Stimulated activated effector memory CD8-positive, alpha-beta T cell treated with anti-CD3 and anti-CD28 coated beads, Interleukin-12 subunit alpha, Interleukin-12 subunit beta, amount 100 ng/mL, for 72 hours (primary cell): Measurements from ENCODE around the gene IQCN.

ENCODE experiments used
- ATAC-seq: fragments of 150-1000 bp; cut with Tn5 transposase; 2 replicates; pipeline ENCODE4 v1.10.0; 2021
- DNase-seq, 2 donors: peaks; one replicate each; pipeline ENCODE4 v3.0.0; 2021 to 2022; ENCODE audit warnings: low spot score in 2 of 2
- H3K27ac Mint-ChIP-seq: one replicate; pipeline ENCODE4 v1.8.0; 2022; ENCODE audit warnings: mild to moderate bottlenecking, mixed read lengths
- H3K36me3 Mint-ChIP-seq: one replicate; pipeline ENCODE4 v1.8.0; 2022; ENCODE audit warnings: mild to moderate bottlenecking, mixed read lengths
- H3K4me1 Mint-ChIP-seq: one replicate; pipeline ENCODE4 v1.8.0; 2022; ENCODE audit warnings: mixed read lengths
- H3K4me3 Mint-ChIP-seq: one replicate; pipeline ENCODE4 v1.8.0; 2022; ENCODE audit warnings: mild to moderate bottlenecking, mixed read lengths
- H3K9me3 Mint-ChIP-seq: one replicate; pipeline ENCODE4 v1.8.0; 2022; ENCODE audit warnings: mixed read lengths

IQCN gene

DNA sequence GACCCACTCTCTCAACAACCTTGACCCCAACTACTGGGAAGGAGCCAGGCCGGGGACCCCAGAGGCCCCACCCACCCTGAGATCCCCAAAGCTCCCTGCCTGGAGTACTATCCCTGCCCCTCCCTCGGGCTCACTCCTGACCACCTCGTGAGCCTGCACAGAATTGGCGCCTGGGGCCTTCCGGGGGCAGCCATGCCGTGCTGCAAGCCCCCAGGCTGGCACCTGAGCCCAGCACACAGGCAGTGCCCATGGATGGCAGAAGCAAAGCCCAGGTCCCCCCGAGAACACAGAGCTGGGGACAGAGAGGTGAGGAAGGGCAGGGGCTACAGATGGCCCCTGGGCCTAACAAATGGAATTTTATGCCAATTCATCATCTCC is 34.7 kb upstream of the IQCN start:
- DNase-seq, result no peak
- no peaks in the 10 kb centered on the region for H3K9me3 Mint-ChIP-seq
- H3K4me3 Mint-ChIP-seq, result no peak overlapping the region
- H3K4me1 Mint-ChIP-seq, result peaks cover 45% of the 10 kb centered on the region
- H3K27ac Mint-ChIP-seq, result peak overlapping the region; percentile 61
- no peak for ATAC-seq
- H3K36me3 Mint-ChIP-seq, result peaks cover 89% of the 10 kb centered on the region

DNA sequence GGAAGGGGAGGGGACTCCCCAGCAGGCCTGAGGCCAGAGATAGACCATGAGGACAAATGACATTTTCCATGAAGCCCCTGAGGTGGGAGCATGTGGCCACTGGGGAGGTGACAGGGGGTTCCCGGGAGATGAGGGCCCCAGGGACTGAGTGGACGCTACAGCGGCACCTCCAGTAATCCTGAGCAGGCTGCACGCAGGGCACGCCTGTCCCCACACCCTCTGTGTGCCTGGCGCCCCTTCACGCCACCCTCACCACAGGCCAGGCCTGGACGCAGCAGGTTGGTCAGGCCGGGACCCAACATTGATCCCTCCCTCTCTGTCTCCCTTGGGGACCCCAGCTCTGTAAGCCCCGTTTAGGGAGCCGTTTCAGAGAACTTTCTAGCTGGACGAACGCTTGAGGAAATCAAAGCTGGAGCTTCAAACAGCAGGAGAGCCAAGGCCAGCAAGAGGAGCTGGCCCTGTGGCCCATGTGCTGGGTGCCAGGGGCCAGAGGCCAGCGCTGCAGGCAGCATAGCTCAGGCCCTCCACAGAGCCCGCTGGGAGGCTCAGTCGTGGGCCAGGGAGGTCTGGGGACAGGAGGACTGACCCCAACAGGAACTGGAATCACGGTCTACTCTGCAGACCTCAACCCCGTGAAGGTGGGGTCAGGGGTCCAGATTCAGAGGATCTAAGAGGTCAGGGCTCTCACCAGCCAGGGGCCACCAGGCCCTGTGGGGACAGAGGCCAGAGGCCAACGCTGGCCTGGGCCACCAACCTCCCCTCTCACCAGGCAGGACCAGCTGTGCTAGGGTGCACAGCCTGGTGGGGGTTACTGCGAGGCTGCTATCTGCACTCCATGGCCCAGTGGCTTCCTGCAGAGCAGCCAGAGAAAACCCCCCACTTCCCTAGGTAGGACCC is 34.0 kb upstream of the IQCN start:
- Mint-ChIP-seq H3K4me3 (no peak overlapping the region), H3K4me1 (peaks cover 51% of the 10 kb centered on the region), H3K27ac (peak overlapping the region; percentile 97), H3K9me3 (no peaks in the 10 kb centered on the region), H3K36me3 (peaks cover 89% of the 10 kb centered on the region)
- ATAC-seq (no peak), DNase-seq (no peak)

DNA sequence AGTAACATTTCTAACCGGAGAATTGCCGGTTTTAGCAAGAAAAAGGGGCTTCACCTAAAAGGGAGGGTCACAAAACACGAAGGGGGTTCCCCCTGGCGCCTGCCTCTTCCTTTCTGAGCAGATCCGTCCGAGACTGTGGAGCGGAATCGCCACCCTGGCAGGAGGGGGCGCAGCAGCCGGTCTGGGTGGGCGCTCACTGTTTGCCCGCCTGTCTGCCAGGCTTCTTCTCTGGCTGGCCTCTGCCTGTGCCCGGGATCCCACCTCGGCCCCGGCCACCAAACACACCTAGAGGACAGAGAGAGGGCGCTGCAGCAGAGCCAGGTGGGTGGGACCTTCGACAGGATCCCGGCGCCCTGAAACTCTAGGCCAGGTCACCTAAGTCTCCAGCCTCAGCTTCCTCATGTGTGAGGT is 33.0 kb upstream of the IQCN start:
- peak overlapping the region; percentile 97 for H3K27ac Mint-ChIP-seq
- peaks cover 54% of the 10 kb centered on the region for H3K4me1 Mint-ChIP-seq
- no peaks in the 10 kb centered on the region for H3K9me3 Mint-ChIP-seq
- H3K36me3 Mint-ChIP-seq, result peaks cover 84% of the 10 kb centered on the region
- H3K4me3 Mint-ChIP-seq, result peak overlapping the region; percentile 96
- ATAC-seq (no peak), DNase-seq (no peak)

DNA sequence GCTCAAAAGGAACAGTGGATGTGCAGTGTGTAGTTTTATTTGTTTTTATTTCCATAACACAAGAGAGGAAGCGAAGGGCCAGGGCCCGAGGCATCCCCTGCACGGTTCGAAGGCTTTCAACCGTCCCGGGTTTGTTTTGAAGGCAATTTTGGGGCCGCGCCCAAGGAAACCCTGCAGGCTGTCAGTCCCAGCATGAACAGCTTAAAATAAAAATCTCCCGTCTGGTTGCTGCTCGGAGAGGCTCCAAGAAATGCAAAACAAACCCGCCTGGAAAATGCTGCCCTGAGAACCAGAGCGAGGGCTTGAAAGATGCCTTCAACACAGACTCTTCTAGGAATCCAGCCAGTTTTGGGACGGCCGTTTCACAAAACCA is 32.6 kb upstream of the IQCN start:
- peak overlapping the region; percentile 97 for H3K27ac Mint-ChIP-seq
- peaks cover 54% of the 10 kb centered on the region for H3K4me1 Mint-ChIP-seq
- H3K4me3 Mint-ChIP-seq, result peak overlapping the region; percentile 96
- peaks cover 80% of the 10 kb centered on the region for H3K36me3 Mint-ChIP-seq
- ATAC-seq, result no peak
- no peak for DNase-seq
- H3K9me3 Mint-ChIP-seq, result no peaks in the 10 kb centered on the region

DNA sequence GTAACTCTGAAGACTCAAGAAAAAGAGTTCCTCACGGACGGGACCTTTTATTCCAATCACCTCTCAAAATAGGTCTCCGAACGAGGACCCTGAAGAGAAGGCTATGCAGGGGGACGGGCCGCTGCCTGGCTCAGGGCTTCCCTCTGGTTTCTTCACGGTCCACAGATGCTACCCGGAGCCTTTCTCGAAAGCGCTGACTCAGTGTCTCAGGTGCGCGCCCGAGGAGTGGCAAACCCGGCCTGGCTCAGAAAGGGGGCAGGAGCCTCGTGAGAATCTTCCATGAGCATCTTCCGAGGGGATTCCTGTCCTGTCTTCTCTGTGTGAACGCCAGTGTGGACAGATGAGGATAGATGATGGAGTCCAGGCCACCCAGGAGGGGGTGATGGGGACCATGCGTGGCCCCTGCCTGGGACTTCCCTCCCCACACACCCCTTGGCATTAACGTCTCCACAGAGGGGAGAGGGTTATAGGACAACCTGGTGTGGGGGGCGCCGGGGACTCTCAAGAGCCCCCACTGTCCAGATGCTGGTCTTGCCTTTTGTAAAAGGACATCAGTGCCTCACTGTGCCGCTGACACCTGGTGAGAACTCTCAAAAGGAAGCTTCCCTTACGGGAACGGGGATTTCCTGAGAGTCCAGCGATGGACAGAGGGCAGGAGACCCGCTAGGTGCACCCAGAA is 32.1 kb upstream of the IQCN start:
- no peaks in the 10 kb centered on the region for H3K9me3 Mint-ChIP-seq
- peaks cover 59% of the 10 kb centered on the region for H3K4me1 Mint-ChIP-seq
- ATAC-seq (no peak), DNase-seq (no peak)
- H3K4me3 Mint-ChIP-seq, result peak overlapping the region; percentile 96
- peaks cover 75% of the 10 kb centered on the region for H3K36me3 Mint-ChIP-seq
- peak overlapping the region; percentile 97 for H3K27ac Mint-ChIP-seq

DNA sequence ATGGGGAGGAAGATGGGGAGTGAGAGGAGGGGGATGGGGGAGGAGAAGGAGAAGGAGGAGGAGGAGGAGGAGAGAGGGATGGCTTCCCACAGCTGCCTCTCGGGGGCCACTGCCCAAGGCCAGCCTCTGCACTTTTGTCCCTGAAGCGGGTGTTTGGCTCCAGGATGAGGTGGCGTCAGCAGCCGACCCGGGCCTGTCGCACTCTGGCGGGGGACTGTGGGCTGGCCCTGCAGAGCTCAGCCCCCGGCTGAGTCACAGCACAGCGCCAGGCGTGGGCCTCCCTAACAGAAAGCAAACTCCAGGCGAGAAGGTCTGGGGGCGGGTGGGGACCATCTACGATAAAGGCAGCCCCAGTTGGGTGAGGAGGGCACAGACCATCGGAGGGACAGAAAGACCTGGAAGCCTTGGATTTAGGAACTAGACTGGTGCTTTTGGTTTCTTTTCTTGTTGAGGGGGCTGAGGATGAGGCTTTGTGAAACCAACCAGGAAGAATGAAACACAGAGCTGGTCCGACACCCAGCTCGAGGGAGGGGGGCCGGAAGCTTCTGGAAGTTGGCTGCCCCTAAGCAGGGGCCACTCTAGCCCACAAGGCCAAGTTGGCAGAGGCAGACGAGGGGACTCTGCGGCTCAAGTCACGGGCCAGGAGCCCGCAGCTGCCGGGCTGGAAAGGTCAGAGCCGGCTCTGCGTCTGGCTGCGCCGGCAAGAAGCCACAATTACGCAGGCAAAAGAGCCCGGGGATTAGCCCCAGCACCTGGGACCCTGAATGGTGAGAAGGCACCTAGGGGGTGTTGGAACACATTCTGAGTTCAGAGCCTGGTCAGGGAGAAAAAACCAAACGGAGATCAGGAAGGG is 30.4 kb upstream of the IQCN start:
- peak overlapping the region; percentile 96 for H3K4me3 Mint-ChIP-seq
- H3K9me3 Mint-ChIP-seq, result no peaks in the 10 kb centered on the region
- H3K36me3 Mint-ChIP-seq, result peaks cover 58% of the 10 kb centered on the region
- peak; percentile 90 for ATAC-seq
- peak overlapping the region; percentile 97 for H3K27ac Mint-ChIP-seq
- H3K4me1 Mint-ChIP-seq, result peaks cover 53% of the 10 kb centered on the region
- DNase-seq, result peak; percentile 71 to 91

DNA sequence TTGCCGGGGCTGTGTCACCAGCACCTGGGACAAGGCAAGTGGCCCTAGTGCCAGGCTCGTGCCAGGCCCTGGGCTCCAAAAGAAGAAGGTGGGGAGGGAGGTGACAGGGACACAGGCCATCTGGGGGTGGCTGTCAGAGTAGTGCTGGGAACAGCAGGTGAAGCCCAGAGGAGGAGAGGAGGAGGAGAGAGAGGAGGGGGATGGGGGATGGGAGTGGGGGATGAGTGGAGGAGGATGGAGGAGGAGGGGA is 29.9 kb upstream of the IQCN start:
- H3K4me1 Mint-ChIP-seq, result peaks cover 53% of the 10 kb centered on the region
- ATAC-seq (peak; percentile 2), DNase-seq (peak in 1 of 2 donors; percentile 70)
- H3K36me3 Mint-ChIP-seq, result peaks cover 53% of the 10 kb centered on the region
- H3K4me3 Mint-ChIP-seq, result peak overlapping the region; percentile 96
- no peaks in the 10 kb centered on the region for H3K9me3 Mint-ChIP-seq
- H3K27ac Mint-ChIP-seq, result peak overlapping the region; percentile 97

DNA sequence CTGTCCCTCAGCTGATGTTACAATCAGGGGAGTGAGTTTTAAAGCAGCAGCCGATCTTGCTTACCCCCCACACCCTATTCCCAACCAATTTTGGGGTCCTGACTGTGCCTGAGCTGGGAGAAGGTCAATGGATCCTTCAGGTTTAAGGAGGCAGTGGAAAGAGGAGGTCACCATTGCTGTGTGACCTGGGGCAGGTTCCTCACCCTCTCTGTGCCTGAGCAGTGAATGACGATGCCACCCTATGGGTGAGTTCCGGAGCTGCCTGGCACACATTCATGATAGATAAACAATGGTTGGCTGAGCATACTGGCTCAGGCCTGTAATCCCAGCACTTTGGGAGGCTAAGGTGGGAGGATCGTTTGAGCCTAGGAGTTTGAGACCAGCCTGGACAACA is 27.5 kb upstream of the IQCN start:
- Mint-ChIP-seq H3K36me3 (peaks cover 36% of the 10 kb centered on the region), H3K9me3 (no peaks in the 10 kb centered on the region), H3K4me3 (peak overlapping the region; percentile 40), H3K4me1 (peaks cover 42% of the 10 kb centered on the region), H3K27ac (peak overlapping the region; percentile 78)
- no peak for DNase-seq
- ATAC-seq, result no peak

DNA sequence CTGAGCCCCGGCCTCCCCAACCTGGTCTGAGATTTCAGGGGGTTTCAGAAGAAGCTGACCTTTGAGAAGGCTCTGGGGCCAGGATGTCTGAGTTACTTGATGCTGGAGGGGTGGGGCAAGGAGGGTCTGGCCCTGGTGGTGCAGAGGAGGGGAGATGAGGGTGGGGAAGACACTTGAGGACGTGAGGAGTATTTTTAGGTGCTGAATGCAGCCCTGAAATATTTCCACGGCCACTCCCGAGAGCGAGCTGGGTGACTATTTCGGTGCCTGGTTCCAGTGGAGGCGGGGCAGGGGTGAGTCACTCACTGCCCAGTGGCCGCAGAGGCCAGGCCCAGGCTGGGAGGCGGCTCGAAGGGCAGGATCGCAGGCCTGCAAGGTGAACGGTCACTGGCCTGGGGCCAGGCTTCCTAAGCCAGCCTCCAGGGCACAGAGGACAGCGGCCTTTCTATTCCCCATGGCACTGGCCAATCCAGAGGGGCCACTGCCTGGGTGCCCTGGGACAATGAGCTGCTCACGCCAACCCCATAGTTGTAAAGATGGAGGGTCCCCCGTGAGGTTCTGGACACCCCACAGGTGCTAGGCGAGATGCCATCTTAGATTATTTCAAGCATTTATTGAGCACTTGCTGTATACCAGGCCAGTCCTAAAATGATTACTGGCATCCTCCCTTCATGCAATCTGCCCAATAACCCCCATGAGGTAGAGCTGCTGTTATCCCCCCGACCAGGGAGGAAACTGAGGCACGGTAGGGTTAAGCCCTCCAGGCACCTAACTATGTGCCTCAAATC is 26.9 kb upstream of the IQCN start:
- peaks cover 30% of the 10 kb centered on the region for H3K36me3 Mint-ChIP-seq
- peaks cover 42% of the 10 kb centered on the region for H3K4me1 Mint-ChIP-seq
- ATAC-seq (no peak), DNase-seq (no peak)
- H3K4me3 Mint-ChIP-seq, result peak overlapping the region; percentile 40
- peak overlapping the region; percentile 78 for H3K27ac Mint-ChIP-seq
- H3K9me3 Mint-ChIP-seq, result no peaks in the 10 kb centered on the region

DNA sequence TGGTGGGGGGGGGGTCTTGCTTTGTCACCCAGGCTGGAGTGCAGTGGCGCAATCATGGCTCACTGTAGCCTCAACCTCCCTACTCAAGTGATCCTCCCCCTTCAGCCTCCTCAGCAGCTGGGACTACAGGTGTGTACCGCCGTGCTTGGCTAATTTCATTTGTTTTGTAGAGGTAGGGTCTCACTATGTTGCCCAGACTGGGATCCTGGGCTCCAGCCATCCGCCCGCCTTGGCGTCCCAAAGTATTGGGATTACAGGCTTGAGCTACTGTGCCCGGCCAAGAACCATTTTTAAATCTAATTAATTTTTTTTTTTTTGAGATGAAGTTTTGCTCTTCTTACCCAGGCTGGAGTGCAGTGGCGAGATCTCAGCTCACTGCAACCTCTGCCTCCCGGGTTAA is 25.4 kb upstream of the IQCN start:
- no peak for DNase-seq
- peaks cover 19% of the 10 kb centered on the region for H3K36me3 Mint-ChIP-seq
- no peak overlapping the region for H3K4me3 Mint-ChIP-seq
- H3K27ac Mint-ChIP-seq, result no peak overlapping the region
- peaks cover 42% of the 10 kb centered on the region for H3K4me1 Mint-ChIP-seq
- ATAC-seq, result no peak
- no peaks in the 10 kb centered on the region for H3K9me3 Mint-ChIP-seq

DNA sequence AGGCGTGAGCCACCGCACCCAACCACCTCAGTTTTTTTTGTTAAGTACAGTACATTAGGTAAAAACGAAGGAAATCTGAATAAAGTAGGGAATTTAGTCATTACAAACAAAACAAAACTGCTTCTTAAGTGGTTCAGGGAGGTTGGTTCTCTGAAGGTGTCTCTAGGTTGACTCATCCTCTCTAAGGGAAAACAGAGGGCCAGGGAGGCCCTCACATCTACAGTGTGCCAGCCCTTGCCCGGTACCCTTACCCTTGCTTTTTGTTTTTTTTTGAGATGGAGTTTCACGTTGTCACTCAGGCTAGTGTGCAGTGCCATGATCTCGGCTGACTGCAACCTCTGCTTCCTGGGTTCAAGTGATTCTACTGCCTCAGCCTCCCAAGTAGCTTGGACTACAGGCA is 24.3 kb upstream of the IQCN start:
- peaks cover 43% of the 10 kb centered on the region for H3K4me1 Mint-ChIP-seq
- peak overlapping the region; percentile 14 for H3K27ac Mint-ChIP-seq
- ATAC-seq (peak; percentile 47), DNase-seq (no peak)
- no peak overlapping the region for H3K4me3 Mint-ChIP-seq
- no peaks in the 10 kb centered on the region for H3K9me3 Mint-ChIP-seq
- H3K36me3 Mint-ChIP-seq, result peaks cover 17% of the 10 kb centered on the region

DNA sequence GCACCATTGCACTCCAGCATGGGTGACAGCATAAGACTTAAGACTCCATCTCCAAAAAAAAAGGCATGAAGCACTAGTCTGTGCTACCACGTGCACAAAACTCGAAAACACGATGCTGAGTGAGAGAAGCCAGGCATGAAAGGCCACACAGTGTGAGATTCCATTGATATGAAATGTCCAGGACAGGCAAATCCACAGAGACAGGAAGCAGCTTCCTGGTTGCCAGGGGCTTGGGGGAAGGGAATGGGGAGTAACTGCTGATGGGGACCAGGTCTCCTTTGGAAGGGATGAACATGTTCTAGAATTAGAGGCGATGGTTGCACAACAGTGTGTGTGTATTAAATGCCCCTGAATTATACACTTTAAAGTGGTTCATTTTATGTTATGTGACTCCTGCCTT is 23.1 kb upstream of the IQCN start:
- H3K9me3 Mint-ChIP-seq, result no peaks in the 10 kb centered on the region
- no peak overlapping the region for H3K4me3 Mint-ChIP-seq
- DNase-seq (no peak), ATAC-seq (no peak)
- H3K27ac Mint-ChIP-seq, result no peak overlapping the region
- peaks cover 20% of the 10 kb centered on the region for H3K36me3 Mint-ChIP-seq
- peaks cover 45% of the 10 kb centered on the region for H3K4me1 Mint-ChIP-seq

DNA sequence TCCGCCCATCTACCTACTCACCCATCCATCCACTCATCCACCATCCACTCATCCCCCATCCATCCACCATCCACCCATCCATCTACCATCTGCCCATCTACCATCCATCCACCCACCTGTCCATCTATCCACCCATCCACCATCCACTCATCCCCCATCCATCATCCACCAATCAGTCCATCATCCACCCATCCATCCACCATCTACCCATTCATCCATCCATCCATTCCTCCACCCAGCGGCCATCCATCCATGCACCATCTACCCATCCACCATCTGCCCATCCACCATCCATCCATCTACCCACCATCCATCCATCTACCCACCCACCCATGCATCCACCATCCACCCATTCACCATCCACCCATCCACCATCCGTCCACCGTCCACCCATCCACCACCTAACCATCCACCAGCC is 20.8 kb upstream of the IQCN start:
- ATAC-seq (no peak), DNase-seq (no peak)
- Mint-ChIP-seq H3K4me1 (peaks cover 59% of the 10 kb centered on the region), H3K36me3 (peaks cover 40% of the 10 kb centered on the region), H3K27ac (peak overlapping the region; percentile 88), H3K4me3 (peak overlapping the region; percentile 91), H3K9me3 (no peaks in the 10 kb centered on the region)

DNA sequence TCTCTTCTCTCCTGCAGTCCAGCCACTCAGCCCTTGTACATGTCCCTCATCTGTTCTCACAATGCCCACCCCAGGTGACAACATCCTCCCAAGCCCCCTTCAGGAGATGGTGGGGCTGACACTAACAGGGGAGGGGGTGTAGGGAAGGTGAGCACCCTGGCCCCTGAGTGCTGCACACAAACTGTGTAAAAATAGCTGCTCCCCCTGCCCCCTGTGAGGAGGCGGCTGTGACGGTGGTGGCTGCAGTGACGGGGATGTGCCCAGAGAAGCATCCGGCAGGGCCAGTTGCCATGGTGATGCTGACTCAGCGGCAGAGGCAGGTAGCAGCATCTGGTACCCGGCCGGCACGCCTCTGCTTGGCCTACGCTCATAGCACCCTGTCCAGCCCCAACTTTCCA is 20.2 kb upstream of the IQCN start:
- no peaks in the 10 kb centered on the region for H3K9me3 Mint-ChIP-seq
- DNase-seq, result peak; percentile 77 to 91
- H3K4me3 Mint-ChIP-seq, result peak overlapping the region; percentile 91
- peaks cover 44% of the 10 kb centered on the region for H3K36me3 Mint-ChIP-seq
- H3K27ac Mint-ChIP-seq, result peak overlapping the region; percentile 88
- peaks cover 65% of the 10 kb centered on the region for H3K4me1 Mint-ChIP-seq
- peak; percentile 55 for ATAC-seq
